Osteocyte (in vitro differentiated cells): ENCODE measurements around the gene ZBP1. TPM values are rescaled to one million over a fixed set of nuclear protein-coding genes. Genes with fewer than 3 reads are reported as not detected.

Source experiments
- DNase-seq: peaks from one replicate; pipeline ENCODE4 v3.0.0; 2021; ENCODE audit warnings: mixed read lengths; ENCODE audit not compliant: unreplicated experiment; ENCODE audit errors: extremely low spot score
- H3K27ac Mint-ChIP-seq: one replicate; pipeline ENCODE4 v1.8.0; 2021; ENCODE audit warnings: mild to moderate bottlenecking, mixed read lengths; ENCODE audit not compliant: unreplicated experiment
- H3K27me3 Mint-ChIP-seq: one replicate; pipeline ENCODE4 v1.8.0; 2021; ENCODE audit warnings: mixed read lengths; ENCODE audit not compliant: unreplicated experiment
- H3K36me3 Mint-ChIP-seq: one replicate; pipeline ENCODE4 v1.8.0; 2021; ENCODE audit warnings: mixed read lengths; ENCODE audit not compliant: unreplicated experiment
- H3K4me1 Mint-ChIP-seq: one replicate; pipeline ENCODE4 v1.8.0; 2021; ENCODE audit warnings: mixed read lengths; ENCODE audit not compliant: unreplicated experiment
- H3K4me3 Mint-ChIP-seq: one replicate; pipeline ENCODE4 v1.8.0; 2021; ENCODE audit warnings: mild to moderate bottlenecking, moderate library complexity, mixed read lengths; ENCODE audit not compliant: unreplicated experiment
- H3K9me3 Mint-ChIP-seq: one replicate; pipeline ENCODE4 v1.8.0; 2021; ENCODE audit warnings: mixed read lengths; ENCODE audit not compliant: unreplicated experiment
- total RNA-seq: library from RNA; stranded (reverse); gene quantifications from 2 replicates; pipeline ENCODE4 v1.2.1, GENCODE V29; 2021
- TF ChIP-seq, protein P1 (sequence below): fragments of 200-600 bp; sonication (generic); IDR thresholded peaks from 2 replicates; pipeline ENCODE4 v1.5.0; 2021; ENCODE audit warnings: antibody characterized with exemption, mild to moderate bottlenecking, moderate library complexity

ZBP1 gene
- total RNA-seq, 1 donor from 2014 or later: not detected

DNA sequence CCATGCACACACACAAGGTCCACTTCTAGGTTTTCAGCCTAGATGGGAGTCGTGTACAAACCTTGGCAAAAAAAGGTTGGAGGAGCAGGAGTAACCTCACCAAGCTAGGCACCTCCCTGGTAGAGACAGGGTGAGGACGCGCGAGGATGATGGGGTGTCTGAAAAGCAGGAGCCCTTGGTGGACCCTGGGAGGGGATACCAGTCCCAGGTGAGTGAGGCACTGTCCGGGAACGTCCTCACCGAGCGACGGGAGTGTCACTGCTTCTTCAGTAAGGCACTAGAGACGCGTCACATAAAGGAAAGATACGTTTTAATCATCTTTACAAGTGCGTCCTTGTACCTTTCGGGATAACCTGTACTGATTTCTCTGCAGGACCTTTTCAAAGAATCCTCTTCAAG is 29.4 kb upstream of the ZBP1 start:
- DNase-seq: peak; percentile 73
- no peak overlapping the region for H3K27ac Mint-ChIP-seq
- no peak overlapping the region for H3K4me3 Mint-ChIP-seq
- H3K27me3 Mint-ChIP-seq: peaks cover 2% of the 10 kb centered on the region
- H3K9me3 Mint-ChIP-seq: peaks cover 5% of the 10 kb centered on the region
- H3K4me1 Mint-ChIP-seq: peaks cover 1% of the 10 kb centered on the region
- TF ChIP-seq, protein P1, sequence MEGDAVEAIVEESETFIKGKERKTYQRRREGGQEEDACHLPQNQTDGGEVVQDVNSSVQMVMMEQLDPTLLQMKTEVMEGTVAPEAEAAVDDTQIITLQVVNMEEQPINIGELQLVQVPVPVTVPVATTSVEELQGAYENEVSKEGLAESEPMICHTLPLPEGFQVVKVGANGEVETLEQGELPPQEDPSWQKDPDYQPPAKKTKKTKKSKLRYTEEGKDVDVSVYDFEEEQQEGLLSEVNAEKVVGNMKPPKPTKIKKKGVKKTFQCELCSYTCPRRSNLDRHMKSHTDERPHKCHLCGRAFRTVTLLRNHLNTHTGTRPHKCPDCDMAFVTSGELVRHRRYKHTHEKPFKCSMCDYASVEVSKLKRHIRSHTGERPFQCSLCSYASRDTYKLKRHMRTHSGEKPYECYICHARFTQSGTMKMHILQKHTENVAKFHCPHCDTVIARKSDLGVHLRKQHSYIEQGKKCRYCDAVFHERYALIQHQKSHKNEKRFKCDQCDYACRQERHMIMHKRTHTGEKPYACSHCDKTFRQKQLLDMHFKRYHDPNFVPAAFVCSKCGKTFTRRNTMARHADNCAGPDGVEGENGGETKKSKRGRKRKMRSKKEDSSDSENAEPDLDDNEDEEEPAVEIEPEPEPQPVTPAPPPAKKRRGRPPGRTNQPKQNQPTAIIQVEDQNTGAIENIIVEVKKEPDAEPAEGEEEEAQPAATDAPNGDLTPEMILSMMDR: no peak
- peaks cover 12% of the 10 kb centered on the region for H3K36me3 Mint-ChIP-seq

GRCh38 chr20:57648878-57649616 is 28.8 kb upstream of the ZBP1 start:
- Mint-ChIP-seq H3K4me1 (no peaks in the 10 kb centered on the region), H3K27me3 (peaks cover 5% of the 10 kb centered on the region), H3K27ac (no peak overlapping the region), H3K4me3 (no peak overlapping the region), H3K9me3 (peaks cover 9% of the 10 kb centered on the region), H3K36me3 (peaks cover 12% of the 10 kb centered on the region)
- TF ChIP-seq, protein P1: no peak
- DNase-seq: no peak

GRCh38 chr20:57647933-57648785 is 27.9 kb upstream of the ZBP1 start:
- no peaks in the 10 kb centered on the region for H3K4me1 Mint-ChIP-seq
- peaks cover 12% of the 10 kb centered on the region for H3K36me3 Mint-ChIP-seq
- H3K9me3 Mint-ChIP-seq: peaks cover 16% of the 10 kb centered on the region
- H3K27ac Mint-ChIP-seq: no peak overlapping the region
- no peak for DNase-seq
- peaks cover 13% of the 10 kb centered on the region for H3K27me3 Mint-ChIP-seq
- no peak overlapping the region for H3K4me3 Mint-ChIP-seq
- TF ChIP-seq, protein P1: no peak

- Mint-ChIP-seq H3K36me3 (peaks cover 12% of the 10 kb centered on the region), H3K27ac (no peak overlapping the region), H3K9me3 (peaks cover 20% of the 10 kb centered on the region), H3K4me3 (no peak overlapping the region), H3K27me3 (peaks cover 22% of the 10 kb centered on the region), H3K4me1 (no peaks in the 10 kb centered on the region)
- TF ChIP-seq, protein P1: no peak
- DNase-seq: no peak
These were observed 27.0 kb upstream of the ZBP1 start for GRCh38 chr20:57647006-57647932.
